Kidney (tissue), 14 donors: ENCODE results near the gene TRPM2. TPM values are rescaled to one million over a fixed set of nuclear protein-coding genes. Genes with fewer than 3 reads are reported as not detected.
"Not testable (repeated sequence)": the region's sequence is repeated elsewhere in the genome, so short reads cannot be mapped to it uniquely, and the experiment has no call there.

Experiments
- DNase-seq, 5 donors: peaks; one replicate each; pipeline ENCODE4 v3.0.0-alpha.2; 2013 to 2020
- FAIRE-seq: peaks from 2 replicates; lab custom pipeline; 2012; peaks lifted over from hg19 to GRCh38; lab: Jason Lieb, UNC
- H3K27ac ChIP-seq, 2 donors: one replicate each; pipeline ENCODE4 v1.7.0; 2013; ENCODE audit warnings: low read depth in 2 of 2, low read length in 2 of 2, inconsistent platforms in 1 of 2
- H3K27me3 ChIP-seq: one replicate; pipeline ENCODE4 v1.7.1; 2013; ENCODE audit warnings: low read length, inconsistent platforms; ENCODE audit not compliant: control insufficient read depth, insufficient read depth
- H3K36me3 ChIP-seq, 3 donors: one replicate each; pipeline versions ENCODE4 v1.7.0 to v1.7.1; 2013; ENCODE audit warnings: low read length in 3 of 3, control low read depth in 1 of 3, inconsistent platforms in 1 of 3; ENCODE audit not compliant: insufficient read depth in 3 of 3, control insufficient read depth in 2 of 3
- H3K4me1 ChIP-seq, 3 donors: one replicate each; pipeline versions ENCODE4 v1.7.0 to v1.7.1; 2013; ENCODE audit warnings: low read length in 3 of 3, inconsistent platforms in 1 of 3, low read depth in 1 of 3; ENCODE audit not compliant: control insufficient read depth in 2 of 3, insufficient read depth in 2 of 3
- H3K4me3 ChIP-seq, 3 donors: one replicate each; pipeline versions ENCODE4 v1.7.0 to v1.8.1; 2013; ENCODE audit warnings: low read length in 3 of 3, control low read depth in 1 of 3, inconsistent platforms in 1 of 3
- H3K9ac ChIP-seq, 3 donors: one replicate each; pipeline versions ENCODE4 v1.7.0 to v1.7.1; 2013; ENCODE audit warnings: low read length in 3 of 3, control low read depth in 1 of 3, inconsistent platforms in 1 of 3
- H3K9me3 ChIP-seq, 3 donors: one replicate each; pipeline versions ENCODE4 v1.7.0 to v1.7.1; 2013; ENCODE audit warnings: low read length in 3 of 3, control low read depth in 1 of 3, inconsistent platforms in 1 of 3; ENCODE audit not compliant: control insufficient read depth in 2 of 3, insufficient read depth in 1 of 3
- intact Hi-C: fragments of 100-400 bp; cut with DNase I; formaldehyde crosslinking; loops from one replicate; pipeline ENCODE4 v1.11.1; 2022
- polyA plus RNA-seq: library from polyadenylated mRNA; stranded (reverse); fragments of 350-450 nt; fragmentation: Illumina TruSeq; extraction: RNeasy Lipid Tissue Mini Kit (QIAGEN cat#74804); gene quantifications from one replicate; pipeline ENCODE4 v1.2.3, GENCODE V29; 2014; ENCODE audit warnings: low read depth, low replicate concordance; ENCODE audit not compliant: insufficient read depth
- total RNA-seq: library from RNA; stranded (reverse); fragmentation: NEBNext Ultra II Directional; extraction: Animal tissue kit (Norgen Biotek cat#: 25700); gene quantifications from one replicate; pipeline ENCODE4 v1.2.1, GENCODE V29; 2021
- TF ChIP-seq, protein P1 (sequence below): IDR thresholded peaks from 3 replicates; pipeline ENCODE4 v1.5.1; 2012; ENCODE audit warnings: mild to moderate bottlenecking, moderate library complexity, borderline replicate concordance; ENCODE audit not compliant: insufficient read depth; ENCODE audit errors: extremely low read depth
- donor health status: control.
- donor health status: control.
- donor health status: control.
- donor health status: control.
- donor health status: control.
- donor health status: DM: yes; HTN: yes; CAD: no.
- donor health status: Normal renal cell carcinoma (clear cell type).

TRPM2 gene
- total and polyA plus RNA-seq, 2 donors from 2014 or later, result 2.0 to 11.5 TPM

- Histone ChIP-seq H3K4me3 (no peak overlapping the region), H3K4me1 (no peaks in the 10 kb centered on the region), H3K27ac (no peak overlapping the region), H3K36me3 (no peaks in the 10 kb centered on the region), H3K9me3 (peaks cover 0 to 2% (median 0%) of the 10 kb centered on the region in 3 donors), H3K27me3 (no peaks in the 10 kb centered on the region), H3K9ac (no peak overlapping the region)
- intact Hi-C loops, result no loop called here
- FAIRE-seq (no peak), DNase-seq (peak in 1 of 5 donors; percentile 62)
- TF ChIP-seq, protein P1, sequence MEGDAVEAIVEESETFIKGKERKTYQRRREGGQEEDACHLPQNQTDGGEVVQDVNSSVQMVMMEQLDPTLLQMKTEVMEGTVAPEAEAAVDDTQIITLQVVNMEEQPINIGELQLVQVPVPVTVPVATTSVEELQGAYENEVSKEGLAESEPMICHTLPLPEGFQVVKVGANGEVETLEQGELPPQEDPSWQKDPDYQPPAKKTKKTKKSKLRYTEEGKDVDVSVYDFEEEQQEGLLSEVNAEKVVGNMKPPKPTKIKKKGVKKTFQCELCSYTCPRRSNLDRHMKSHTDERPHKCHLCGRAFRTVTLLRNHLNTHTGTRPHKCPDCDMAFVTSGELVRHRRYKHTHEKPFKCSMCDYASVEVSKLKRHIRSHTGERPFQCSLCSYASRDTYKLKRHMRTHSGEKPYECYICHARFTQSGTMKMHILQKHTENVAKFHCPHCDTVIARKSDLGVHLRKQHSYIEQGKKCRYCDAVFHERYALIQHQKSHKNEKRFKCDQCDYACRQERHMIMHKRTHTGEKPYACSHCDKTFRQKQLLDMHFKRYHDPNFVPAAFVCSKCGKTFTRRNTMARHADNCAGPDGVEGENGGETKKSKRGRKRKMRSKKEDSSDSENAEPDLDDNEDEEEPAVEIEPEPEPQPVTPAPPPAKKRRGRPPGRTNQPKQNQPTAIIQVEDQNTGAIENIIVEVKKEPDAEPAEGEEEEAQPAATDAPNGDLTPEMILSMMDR, result no peak
Measured at GRCh38 chr21:44402323-44403105, 49.1 kb downstream of the TRPM2 start.

- no peaks in the 10 kb centered on the region for H3K27me3 ChIP-seq
- no peak overlapping the region for H3K27ac ChIP-seq
- no peaks in the 10 kb centered on the region for H3K36me3 ChIP-seq
- TF ChIP-seq, protein P1, result no peak
- H3K9me3 ChIP-seq, result peaks cover 0 to 2% (median 0%) of the 10 kb centered on the region in 3 donors
- no peak overlapping the region for H3K9ac ChIP-seq
- intact Hi-C loops, result no loop called here
- FAIRE-seq (no peak), DNase-seq (no peak)
- no peaks in the 10 kb centered on the region for H3K4me1 ChIP-seq
- H3K4me3 ChIP-seq, result peak overlapping the region in 1 of 3 donors; percentile 21
Measured at GRCh38 chr21:44403106-44404020, 49.9 kb downstream of the TRPM2 start.

GRCh38 chr21:44404482-44404881 lies 51.1 kb downstream of the TRPM2 start:
- H3K4me1 ChIP-seq, H3K27ac ChIP-seq, H3K4me3 ChIP-seq, H3K36me3 ChIP-seq, FAIRE-seq, intact Hi-C loops, H3K9ac ChIP-seq, DNase-seq, H3K27me3 ChIP-seq, H3K9me3 ChIP-seq: not testable (repeated sequence)
